CD14-positive monocyte (primary cell): ENCODE results near the gene FRMPD1. TPM values are rescaled to one million over a fixed set of nuclear protein-coding genes. Genes with fewer than 3 reads are reported as not detected.

Experiments
- DNase-seq, 3 donors: peaks; one replicate each; pipeline ENCODE4 v3.0.0-alpha.2; 2011 to 2022
- H2AFZ ChIP-seq: 2 replicates; pipeline ENCODE4 v1.6.0; 2012; ENCODE audit warnings: mild to moderate bottlenecking, low read depth, low read length, inconsistent platforms; ENCODE audit not compliant: insufficient read depth, poor library complexity, severe bottlenecking
- H3K27ac ChIP-seq, 2 donors: 1 replicate in 1 of 2; 2 replicates in 1 of 2; pipeline ENCODE4 v1.5.1; 2012 to 2013; ENCODE audit warnings: low read length in 2 of 2, control low read depth in 1 of 2, inconsistent platforms in 1 of 2, low read depth in 1 of 2, mild to moderate bottlenecking in 1 of 2
- H3K27me3 ChIP-seq, 2 donors: one replicate each; pipeline versions ENCODE4 v1.6.0 to v1.6.1; 2011 to 2013; ENCODE audit warnings: low read length in 2 of 2; ENCODE audit not compliant: control insufficient read depth in 2 of 2, insufficient read depth in 2 of 2
- H3K36me3 ChIP-seq, 2 donors: replicated peaks in 1 of 2; 1 replicate in 1 of 2; 2 replicates in 1 of 2; pipeline versions ENCODE4 v1.5.1 to v1.6.1; 2012 to 2013; ENCODE audit warnings: low read length in 2 of 2, control low read depth in 1 of 2, inconsistent platforms in 1 of 2, mild to moderate bottlenecking in 1 of 2; ENCODE audit not compliant: insufficient read depth in 2 of 2, control insufficient read depth in 1 of 2
- H3K4me1 ChIP-seq, 2 donors: 1 replicate in 1 of 2; 2 replicates in 1 of 2; pipeline versions ENCODE4 v1.5.1 to v1.6.1; 2012 to 2013; ENCODE audit warnings: low read length in 2 of 2, control low read depth in 1 of 2, inconsistent platforms in 1 of 2, mild to moderate bottlenecking in 1 of 2, moderate library complexity in 1 of 2; ENCODE audit not compliant: insufficient read depth in 2 of 2, control insufficient read depth in 1 of 2
- H3K4me2 ChIP-seq: replicated peaks from 2 replicates; pipeline ENCODE3; 2012; ENCODE audit warnings: low read length, moderate library complexity, mild to moderate bottlenecking; ENCODE audit not compliant: poor library complexity, severe bottlenecking; ENCODE audit errors: extremely low read depth
- H3K4me3 ChIP-seq, 3 experiments: fragments of 200-600 bp in 1 of 3; sonication (generic) in 1 of 3; replicated peaks in 1 of 3; 1 replicate in 2 of 3; 2 replicates in 1 of 3; pipeline ENCODE4 v1.5.1; 2011 to 2013; ENCODE audit warnings: low read length in 3 of 3, mild to moderate bottlenecking in 3 of 3, control low read depth in 2 of 3, low read depth in 2 of 3, inconsistent platforms in 1 of 3, moderate library complexity in 1 of 3
- H3K79me2 ChIP-seq: 2 replicates; pipeline ENCODE4 v1.6.0; 2012; ENCODE audit warnings: mild to moderate bottlenecking, control low read depth, inconsistent platforms, low read length, moderate library complexity; ENCODE audit not compliant: insufficient read depth
- H3K9ac ChIP-seq: 2 replicates; pipeline ENCODE4 v1.6.0; 2017; ENCODE audit warnings: low read length, mild to moderate bottlenecking; ENCODE audit not compliant: insufficient read depth, poor library complexity, severe bottlenecking
- H3K9me3 ChIP-seq, 2 donors: replicated peaks in 1 of 2; 1 replicate in 1 of 2; 2 replicates in 1 of 2; pipeline versions ENCODE4 v1.5.1 to v1.6.1; 2012 to 2013; ENCODE audit warnings: low read length in 2 of 2, control low read depth in 1 of 2; ENCODE audit not compliant: control insufficient read depth in 1 of 2, insufficient read depth in 1 of 2
- H4K20me1 ChIP-seq: 2 replicates; pipeline ENCODE4 v1.6.0; 2012; ENCODE audit warnings: mild to moderate bottlenecking, low read length, control low read depth, moderate library complexity; ENCODE audit not compliant: insufficient read depth
- H3K27ac Mint-ChIP-seq, 7 donors: one replicate each; pipeline ENCODE4 v1.8.0; 2020; ENCODE audit warnings: mild to moderate bottlenecking in 7 of 7, mixed read lengths in 7 of 7, moderate library complexity in 6 of 7, inconsistent platforms in 2 of 7
- H3K27me3 Mint-ChIP-seq, 3 donors: one replicate each; pipeline ENCODE4 v1.8.0; 2021 to 2022; ENCODE audit warnings: low read depth in 3 of 3, mild to moderate bottlenecking in 3 of 3, mixed read lengths in 3 of 3, moderate library complexity in 3 of 3, inconsistent platforms in 1 of 3
- H3K36me3 Mint-ChIP-seq, 2 donors: one replicate each; pipeline ENCODE4 v1.8.0; 2020; ENCODE audit warnings: mixed read lengths in 2 of 2, inconsistent platforms in 1 of 2, mild to moderate bottlenecking in 1 of 2
- H3K4me1 Mint-ChIP-seq: one replicate; pipeline ENCODE4 v1.8.0; 2020; ENCODE audit warnings: mild to moderate bottlenecking, mixed read lengths
- H3K4me3 Mint-ChIP-seq, 2 donors: one replicate each; pipeline ENCODE4 v1.8.0; 2020; ENCODE audit warnings: mild to moderate bottlenecking in 2 of 2, mixed read lengths in 2 of 2, moderate library complexity in 1 of 2
- H3K9me3 Mint-ChIP-seq, 7 donors: one replicate each; pipeline ENCODE4 v1.8.0; 2020 to 2022; ENCODE audit warnings: mixed read lengths in 7 of 7, mild to moderate bottlenecking in 6 of 7, moderate library complexity in 6 of 7, inconsistent platforms in 2 of 7
- whole genome bisulfite sequencing: methylation state at CpG from one replicate; pipeline ENCODE4 v1.1.5; 2013; ENCODE audit warnings: missing lambda C conversion rate; ENCODE audit not compliant: insufficient coverage; 5-methylcytosine and 5-hydroxymethylcytosine counted together
- intact Hi-C, 2 donors: fragments of 100-400 bp; cut with micrococcal nuclease; formaldehyde crosslinking; loops; one replicate each; pipeline versions ENCODE4 v1.15.0 to v1.15.1; 2023
- polyA plus RNA-seq, 3 donors: library from polyadenylated mRNA; depleted of rRNA in 1 of 3; unstranded in 2 of 3; stranded (reverse) in 1 of 3; fragments of 300-500 nt in 2 of 3; fragments of >200 nt in 1 of 3; fragmentation: Illumina TruSeq in 2 of 3; gene quantifications; 1 replicate in 2 of 3; 2 replicates in 1 of 3; pipeline ENCODE4 v1.2.3, GENCODE V29; 2012 to 2021
- TF ChIP-seq, protein P1 (sequence below): fragments of 200-600 bp; IDR thresholded peaks from one replicate; pipeline ENCODE4 v1.8.0; 2022; ENCODE audit warnings: antibody characterized with exemption, mild to moderate bottlenecking

The FRMPD1 gene
- polyA plus RNA-seq, 3 donors, result 0.03 TPM; not detected in 2

DNA sequence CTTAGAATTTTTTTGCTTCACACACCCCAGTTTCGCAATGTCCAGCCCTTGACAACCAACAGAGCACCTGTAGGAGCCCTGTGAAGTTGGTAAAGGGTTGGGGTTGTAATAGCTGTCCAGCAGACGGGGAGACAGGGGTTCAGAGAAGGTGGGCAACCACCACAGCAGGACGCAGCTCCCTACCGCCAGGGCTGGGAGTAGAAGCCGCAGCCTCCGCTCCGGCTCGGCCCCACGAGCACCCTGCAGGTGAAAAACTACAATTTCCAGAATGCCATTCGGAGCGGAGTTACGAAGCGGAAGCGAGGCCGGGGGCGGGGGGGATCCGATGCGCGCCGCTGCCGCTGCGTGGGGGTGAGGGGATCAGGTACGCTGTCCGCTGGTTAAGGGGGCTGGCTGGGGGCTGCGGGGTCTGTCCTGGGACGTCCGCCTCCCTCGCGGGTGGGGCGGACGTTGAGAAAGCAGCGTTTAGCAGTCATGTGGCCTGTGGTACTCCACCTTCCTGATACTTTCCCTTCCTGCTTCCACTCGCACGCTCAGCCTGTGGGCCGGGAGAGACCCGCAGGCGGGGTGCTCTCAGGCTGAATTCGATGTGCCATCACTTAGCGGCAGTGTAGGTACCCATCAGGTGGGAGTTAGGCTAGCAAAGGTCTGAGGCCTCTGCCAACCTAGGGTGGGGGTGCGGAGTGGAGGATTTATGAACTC, 102.9 kb downstream of the FRMPD1 start, which contains the start of gene TRMT10B:
Gene TRMT10B, plus strand, starts transcription at position 317 of the 702 bp plus-strand sequence. CDS start 8,127 bp downstream, outside the sequence.
- intact Hi-C loops, result loop anchor here (5.0 to 10.0 kb wide), 2 partner anchors 34 to 641 kb away; partner anchors contain the start of genes ALDH1B1 (in 1 of the 2) and EXOSC3 (in 1 of the 2)

DNA sequence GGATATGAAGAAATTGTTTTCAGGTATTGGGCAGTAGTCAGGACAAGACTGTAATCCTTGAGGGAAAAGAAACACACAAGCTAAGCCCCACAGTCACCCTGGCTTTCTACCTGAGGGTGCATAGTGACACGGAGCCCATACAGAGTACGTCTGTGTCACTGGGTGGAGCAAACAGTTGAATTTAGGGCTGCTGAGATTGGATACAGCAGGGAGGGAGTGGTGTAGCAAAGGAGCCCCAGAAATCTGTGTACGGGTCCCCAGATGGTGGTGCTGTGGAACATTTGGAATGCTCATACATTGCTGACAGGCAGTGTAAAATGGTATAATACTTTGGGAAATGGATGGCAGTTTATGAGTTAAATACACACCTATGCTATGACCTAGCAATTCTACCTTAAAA, 108.0 kb downstream of the FRMPD1 start:
- intact Hi-C loops, result loop anchor here in 1 of 2 donors (10.0 kb wide), 1 partner anchor 636 kb away; the partner anchor contains the start of gene ALDH1B1
- H3K36me3 Mint-ChIP-seq, result peaks cover 17 to 23% of the 10 kb centered on the region in 2 donors

More for the DNA sequence above, 102.9 kb downstream of the FRMPD1 start, which contains the start of gene TRMT10B:
- Histone ChIP-seq H3K79me2 (peaks cover 31% of the 10 kb centered on the region), H2AFZ (peak within 1 kb of the TSS; percentile 93), H3K4me1 (peaks cover 13 to 15% of the 10 kb centered on the region in 2 donors), H3K4me3 (peak within 1 kb of the TSS; percentile 80 to 93 (median 82)), H3K9ac (peak within 1 kb of the TSS; percentile 94), H3K27me3 (no peaks in the 10 kb centered on the region), H3K4me2 (peak within 1 kb of the TSS; percentile 77), H3K9me3 (peaks cover 0 to 6% of the 10 kb centered on the region in 2 donors), H3K36me3 (peaks cover 0 to 8% of the 10 kb centered on the region in 2 donors), H3K27ac (peak within 1 kb of the TSS; percentile 66 to 94), H4K20me1 (peaks cover 6% of the 10 kb centered on the region)
- TF ChIP-seq, protein P1, sequence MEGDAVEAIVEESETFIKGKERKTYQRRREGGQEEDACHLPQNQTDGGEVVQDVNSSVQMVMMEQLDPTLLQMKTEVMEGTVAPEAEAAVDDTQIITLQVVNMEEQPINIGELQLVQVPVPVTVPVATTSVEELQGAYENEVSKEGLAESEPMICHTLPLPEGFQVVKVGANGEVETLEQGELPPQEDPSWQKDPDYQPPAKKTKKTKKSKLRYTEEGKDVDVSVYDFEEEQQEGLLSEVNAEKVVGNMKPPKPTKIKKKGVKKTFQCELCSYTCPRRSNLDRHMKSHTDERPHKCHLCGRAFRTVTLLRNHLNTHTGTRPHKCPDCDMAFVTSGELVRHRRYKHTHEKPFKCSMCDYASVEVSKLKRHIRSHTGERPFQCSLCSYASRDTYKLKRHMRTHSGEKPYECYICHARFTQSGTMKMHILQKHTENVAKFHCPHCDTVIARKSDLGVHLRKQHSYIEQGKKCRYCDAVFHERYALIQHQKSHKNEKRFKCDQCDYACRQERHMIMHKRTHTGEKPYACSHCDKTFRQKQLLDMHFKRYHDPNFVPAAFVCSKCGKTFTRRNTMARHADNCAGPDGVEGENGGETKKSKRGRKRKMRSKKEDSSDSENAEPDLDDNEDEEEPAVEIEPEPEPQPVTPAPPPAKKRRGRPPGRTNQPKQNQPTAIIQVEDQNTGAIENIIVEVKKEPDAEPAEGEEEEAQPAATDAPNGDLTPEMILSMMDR, result no peak
- Mint-ChIP-seq H3K9me3 (peaks cover 0 to 8% (median 5%) of the 10 kb centered on the region in 7 donors), H3K4me1 (peaks cover 19% of the 10 kb centered on the region), H3K27ac (peak within 1 kb of the TSS; percentile 85 to 98 (median 94)), H3K4me3 (peak within 1 kb of the TSS; percentile 98 to 99), H3K27me3 (peaks cover 0 to 6% (median 1%) of the 10 kb centered on the region in 3 donors), H3K36me3 (peaks cover 6% of the 10 kb centered on the region in 2 donors)
- 0% methylated on average over 34 of the region's 40 CpGs for WGBS
- DNase-seq, result peak; percentile 55 to 71 (median 64)

More for the DNA sequence above, 108.0 kb downstream of the FRMPD1 start:
- H2AFZ ChIP-seq, result no peak overlapping the region
- H3K4me1 Mint-ChIP-seq, result peaks cover 15% of the 10 kb centered on the region
- H3K9ac ChIP-seq, result no peak overlapping the region
- no peak overlapping the region for H3K27ac ChIP-seq
- H3K27me3 Mint-ChIP-seq, result peaks cover 0 to under 1% (median 0%) of the 10 kb centered on the region in 3 donors
- H3K9me3 ChIP-seq, result no peaks in the 10 kb centered on the region
- no peak for DNase-seq
- H4K20me1 ChIP-seq, result peaks cover 20% of the 10 kb centered on the region
- H3K27me3 ChIP-seq, result no peaks in the 10 kb centered on the region
- H3K4me3 Mint-ChIP-seq, result no peak overlapping the region
- H3K9me3 Mint-ChIP-seq, result no peaks in the 10 kb centered on the region
- WGBS, result 100% methylated on average over 1 of the region's 3 CpGs
- H3K79me2 ChIP-seq, result peaks cover 30% of the 10 kb centered on the region
- H3K27ac Mint-ChIP-seq, result no peak overlapping the region
- H3K4me2 ChIP-seq, result no peak overlapping the region
- TF ChIP-seq, protein P1, result no peak
- H3K36me3 ChIP-seq, result peaks cover 6 to 22% of the 10 kb centered on the region in 2 donors
- no peak overlapping the region for H3K4me3 ChIP-seq
- peaks cover 8 to 10% of the 10 kb centered on the region in 2 donors for H3K4me1 ChIP-seq
